Measurements from ENCODE around the gene CLCN5.

The CLCN5 gene

GRCh38 chrX:50106051-50106675, 183.8 kb downstream of the CLCN5 start:
- TF ChIP-seq CTCF (IDR thresholded peaks at IDR 0.05; ENCODE audit: borderline replicate concordance, control extremely low read depth, extremely low read depth, insufficient read depth, missing control alignments), result no peak
- DNase-seq (ENCODE audit: low spot score), result no peak
- in situ Hi-C loops (cut with MboI; ENCODE audit: low sequenced_read_pairs, unreplicated experiment), result no loop called here

GRCh38 chrX:50107470-50107869, 185.1 kb downstream of the CLCN5 start:
- in situ Hi-C loops (cut with MboI; ENCODE audit: low sequenced_read_pairs, unreplicated experiment), result no loop called here
- no peak for TF ChIP-seq CTCF (IDR thresholded peaks at IDR 0.05; ENCODE audit: borderline replicate concordance, control extremely low read depth, extremely low read depth, insufficient read depth, missing control alignments)
- DNase-seq (ENCODE audit: low spot score), result no peak

GRCh38 chrX:50108264-50108663, 185.9 kb downstream of the CLCN5 start:
- TF ChIP-seq CTCF (IDR thresholded peaks at IDR 0.05; ENCODE audit: borderline replicate concordance, control extremely low read depth, extremely low read depth, insufficient read depth, missing control alignments), result no peak
- in situ Hi-C loops (cut with MboI; ENCODE audit: low sequenced_read_pairs, unreplicated experiment), result no loop called here
- no peak for DNase-seq (ENCODE audit: low spot score)

- in situ Hi-C loops (cut with MboI; ENCODE audit: low sequenced_read_pairs, unreplicated experiment), result no loop called here
- TF ChIP-seq CTCF (IDR thresholded peaks at IDR 0.05; ENCODE audit: borderline replicate concordance, control extremely low read depth, extremely low read depth, insufficient read depth, missing control alignments), result no peak
- no peak for DNase-seq (ENCODE audit: low spot score)
Measured at GRCh38 chrX:50111742-50112141, 189.3 kb downstream of the CLCN5 start.

GRCh38 chrX:50114113-50114512, 191.7 kb downstream of the CLCN5 start:
- no peak for TF ChIP-seq CTCF (IDR thresholded peaks at IDR 0.05; ENCODE audit: borderline replicate concordance, control extremely low read depth, extremely low read depth, insufficient read depth, missing control alignments)
- DNase-seq (ENCODE audit: low spot score), result no peak
- in situ Hi-C loops (cut with MboI; ENCODE audit: low sequenced_read_pairs, unreplicated experiment), result no loop called here

GRCh38 chrX:50115973-50116372, 193.6 kb downstream of the CLCN5 start:
- in situ Hi-C loops (cut with MboI; ENCODE audit: low sequenced_read_pairs, unreplicated experiment), result no loop called here
- no peak for DNase-seq (ENCODE audit: low spot score)
- no peak for TF ChIP-seq CTCF (IDR thresholded peaks at IDR 0.05; ENCODE audit: borderline replicate concordance, control extremely low read depth, extremely low read depth, insufficient read depth, missing control alignments)

Measured in GM13976 (cell line).